HG03432 (cell line): ENCODE results near the gene FRMD4A.

Experiments used
- ATAC-seq: cut with Tn5 transposase; IDR thresholded peaks from one replicate; pipeline ENCODE4 v1.9.1; 2021; ENCODE audit warnings: mild to moderate bottlenecking, moderate library complexity; ENCODE audit not compliant: unreplicated experiment

FRMD4A gene

GRCh38 chr10:13643016-13643415 is 687.7 kb downstream of the FRMD4A start:
- no peak for ATAC-seq

- no peak for ATAC-seq
Measured at GRCh38 chr10:13642293-13642692, 688.4 kb downstream of the FRMD4A start.

GRCh38 chr10:13637894-13638293 is 692.8 kb downstream of the FRMD4A start:
- no peak for ATAC-seq

- ATAC-seq = no peak
Measured at GRCh38 chr10:13637303-13637856, 693.3 kb downstream of the FRMD4A start.

- ATAC-seq = no peak
Measured at GRCh38 chr10:13636776-13637175, 693.9 kb downstream of the FRMD4A start.

GRCh38 chr10:13634207-13634606 is 696.5 kb downstream of the FRMD4A start:
- ATAC-seq = no peak

- ATAC-seq = no peak
Measured at GRCh38 chr10:13633689-13634088, 697.0 kb downstream of the FRMD4A start.

GRCh38 chr10:13632884-13633440 is 697.8 kb downstream of the FRMD4A start:
- ATAC-seq = no peak

- ATAC-seq = no peak
Measured at GRCh38 chr10:13632440-13632839, 698.3 kb downstream of the FRMD4A start.

GRCh38 chr10:13631594-13631993 is 699.1 kb downstream of the FRMD4A start:
- ATAC-seq = no peak

- ATAC-seq = no peak
Measured at GRCh38 chr10:13630231-13630630, 700.5 kb downstream of the FRMD4A start.

- ATAC-seq = no peak
Measured at GRCh38 chr10:13629116-13629515, 701.6 kb downstream of the FRMD4A start.

- ATAC-seq = no peak
Measured at GRCh38 chr10:13628661-13629060, 702.1 kb downstream of the FRMD4A start.

GRCh38 chr10:13627459-13628310 is 703.0 kb downstream of the FRMD4A start:
- no peak for ATAC-seq

- no peak for ATAC-seq
Measured at GRCh38 chr10:13624630-13625029, 706.1 kb downstream of the FRMD4A start.

GRCh38 chr10:13621931-13622330 is 708.8 kb downstream of the FRMD4A start:
- no peak for ATAC-seq

GRCh38 chr10:13617116-13617515 is 713.6 kb downstream of the FRMD4A start:
- no peak for ATAC-seq

- ATAC-seq = no peak
Measured at GRCh38 chr10:13615650-13616300, 714.9 kb downstream of the FRMD4A start.

- ATAC-seq = no peak
Measured at GRCh38 chr10:13614530-13615332, 716.0 kb downstream of the FRMD4A start.

- no peak for ATAC-seq
Measured at GRCh38 chr10:13613519-13613918, 717.2 kb downstream of the FRMD4A start.
